ENCODE measurements around the gene LMTK3. TPM values are rescaled to one million over a fixed set of nuclear protein-coding genes. Genes with fewer than 3 reads are reported as not detected.
A peak's percentile ranks its signal among the peaks of the same experiment; 100 is the strongest.

LMTK3 gene
- total and polyA plus RNA-seq, 2 donors (not counting 1 experiment from before 2014, with no cell fraction given) = 0.17 TPM; not detected in 1

DNA sequence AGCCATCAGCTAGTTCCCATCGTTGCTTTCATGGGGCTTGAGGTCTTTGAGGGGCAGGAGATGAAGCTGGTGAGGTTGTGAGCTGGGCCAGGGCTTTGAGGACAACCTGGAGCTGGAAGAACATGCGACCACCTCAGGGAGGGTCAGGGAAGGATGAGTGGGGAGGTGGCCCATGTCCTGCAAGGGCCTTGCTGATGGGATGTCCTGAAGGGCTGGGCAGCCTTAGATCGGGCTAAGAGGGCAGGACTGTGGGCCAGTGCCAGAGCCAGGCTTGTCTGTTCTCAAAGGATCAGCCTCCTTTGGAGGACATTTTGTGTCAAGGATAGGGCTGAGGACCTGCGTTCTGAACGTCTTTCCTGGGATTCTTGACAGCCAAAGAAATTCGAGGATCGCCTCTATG is 31.9 kb downstream of the LMTK3 start:
- Histone ChIP-seq H3K9me3 (ENCODE audit: control insufficient read depth, insufficient read depth, low read depth, low read length) (no peaks in the 10 kb centered on the region), H3K27me3 (ENCODE audit: control insufficient read depth, insufficient read depth, low read length) (no peaks in the 10 kb centered on the region), H3K27ac (ENCODE audit: insufficient read depth, low read length) (no peak overlapping the region), H3K4me2 (ENCODE audit: extremely low read depth, insufficient read depth, low read length) (peak overlapping the region; percentile 44), H3K79me2 (ENCODE audit: control insufficient read depth, insufficient read depth, low read length) (no peaks in the 10 kb centered on the region), H2AFZ (ENCODE audit: low read length) (no peak overlapping the region), H3K36me3 (ENCODE audit: control insufficient read depth, insufficient read depth, low read length) (peaks cover 7% of the 10 kb centered on the region), H4K20me1 (ENCODE audit: control insufficient read depth, extremely low read depth, insufficient read depth, low read length) (no peaks in the 10 kb centered on the region), H3K4me3 (replicated peaks in 1 of 4; ENCODE audit: control extremely low read depth in 1 of 4, insufficient read depth in 1 of 4, low read depth in 3 of 4, low read length in 4 of 4) (no peak overlapping the region), H3K9ac (ENCODE audit: insufficient read depth, low read length) (no peak overlapping the region), H3K4me1 (ENCODE audit: control insufficient read depth, extremely low read depth, insufficient read depth, low read length) (peaks cover 24% of the 10 kb centered on the region)
- TF ChIP-seq EZH2 (IDR thresholded peaks at IDR 0.05; ENCODE audit: low read length, missing control alignments) = no peak
- TF ChIP-seq, protein P1, sequence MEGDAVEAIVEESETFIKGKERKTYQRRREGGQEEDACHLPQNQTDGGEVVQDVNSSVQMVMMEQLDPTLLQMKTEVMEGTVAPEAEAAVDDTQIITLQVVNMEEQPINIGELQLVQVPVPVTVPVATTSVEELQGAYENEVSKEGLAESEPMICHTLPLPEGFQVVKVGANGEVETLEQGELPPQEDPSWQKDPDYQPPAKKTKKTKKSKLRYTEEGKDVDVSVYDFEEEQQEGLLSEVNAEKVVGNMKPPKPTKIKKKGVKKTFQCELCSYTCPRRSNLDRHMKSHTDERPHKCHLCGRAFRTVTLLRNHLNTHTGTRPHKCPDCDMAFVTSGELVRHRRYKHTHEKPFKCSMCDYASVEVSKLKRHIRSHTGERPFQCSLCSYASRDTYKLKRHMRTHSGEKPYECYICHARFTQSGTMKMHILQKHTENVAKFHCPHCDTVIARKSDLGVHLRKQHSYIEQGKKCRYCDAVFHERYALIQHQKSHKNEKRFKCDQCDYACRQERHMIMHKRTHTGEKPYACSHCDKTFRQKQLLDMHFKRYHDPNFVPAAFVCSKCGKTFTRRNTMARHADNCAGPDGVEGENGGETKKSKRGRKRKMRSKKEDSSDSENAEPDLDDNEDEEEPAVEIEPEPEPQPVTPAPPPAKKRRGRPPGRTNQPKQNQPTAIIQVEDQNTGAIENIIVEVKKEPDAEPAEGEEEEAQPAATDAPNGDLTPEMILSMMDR (conservative IDR thresholded peaks at IDR 0.05 in 1 of 2, IDR thresholded peaks at IDR 0.05 in 1 of 2; ENCODE audit: low read depth in 1 of 2, low read length in 2 of 2) = no peak
- DNase-seq (ENCODE audit: low read depth in 2 of 2) = no peak

DNA sequence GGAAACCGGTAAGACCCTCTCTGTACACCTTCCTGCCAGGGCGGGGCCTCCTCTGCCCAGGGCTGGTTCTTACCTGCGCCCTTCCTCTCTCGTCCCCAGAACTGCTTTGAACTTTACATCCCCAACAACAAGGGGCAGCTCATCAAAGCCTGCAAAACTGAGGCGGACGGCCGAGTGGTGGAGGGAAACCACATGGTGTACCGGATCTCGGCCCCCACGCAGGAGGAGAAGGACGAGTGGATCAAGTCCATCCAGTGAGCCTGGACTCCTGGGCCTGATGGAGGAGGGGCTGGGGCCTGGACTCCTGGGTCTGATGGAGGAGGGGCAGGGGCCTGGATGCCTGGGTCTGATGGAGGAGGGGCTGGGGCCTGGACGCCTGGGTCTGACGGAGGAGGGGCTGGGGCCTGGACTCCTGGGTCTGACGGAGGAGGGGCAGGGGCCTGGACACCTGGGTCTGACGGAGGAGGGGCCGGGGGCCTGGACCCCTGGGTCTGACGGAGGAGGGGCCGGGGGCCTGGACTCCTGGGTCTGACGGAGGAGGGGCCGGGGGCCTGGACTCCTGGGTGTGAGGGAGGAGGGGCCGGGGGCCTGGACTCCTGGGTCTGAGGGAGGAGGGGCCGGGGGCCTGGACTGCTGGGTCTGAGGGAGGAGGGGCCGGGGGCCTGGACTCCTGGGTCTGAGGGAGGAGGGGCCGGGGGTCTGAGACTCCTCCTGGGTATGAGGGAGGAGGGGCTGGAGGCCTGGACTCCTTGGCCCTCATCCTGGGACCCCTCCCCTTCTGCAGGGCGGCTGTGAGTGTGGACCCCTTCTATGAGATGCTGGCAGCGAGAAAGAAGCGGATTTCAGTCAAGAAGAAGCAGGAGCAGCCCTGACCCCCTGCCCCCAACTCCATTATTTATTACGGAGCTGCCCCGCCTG is 33.0 kb downstream of the LMTK3 start:
- H3K36me3 ChIP-seq (ENCODE audit: control insufficient read depth, insufficient read depth, low read length) = peaks cover 14% of the 10 kb centered on the region

DNA sequence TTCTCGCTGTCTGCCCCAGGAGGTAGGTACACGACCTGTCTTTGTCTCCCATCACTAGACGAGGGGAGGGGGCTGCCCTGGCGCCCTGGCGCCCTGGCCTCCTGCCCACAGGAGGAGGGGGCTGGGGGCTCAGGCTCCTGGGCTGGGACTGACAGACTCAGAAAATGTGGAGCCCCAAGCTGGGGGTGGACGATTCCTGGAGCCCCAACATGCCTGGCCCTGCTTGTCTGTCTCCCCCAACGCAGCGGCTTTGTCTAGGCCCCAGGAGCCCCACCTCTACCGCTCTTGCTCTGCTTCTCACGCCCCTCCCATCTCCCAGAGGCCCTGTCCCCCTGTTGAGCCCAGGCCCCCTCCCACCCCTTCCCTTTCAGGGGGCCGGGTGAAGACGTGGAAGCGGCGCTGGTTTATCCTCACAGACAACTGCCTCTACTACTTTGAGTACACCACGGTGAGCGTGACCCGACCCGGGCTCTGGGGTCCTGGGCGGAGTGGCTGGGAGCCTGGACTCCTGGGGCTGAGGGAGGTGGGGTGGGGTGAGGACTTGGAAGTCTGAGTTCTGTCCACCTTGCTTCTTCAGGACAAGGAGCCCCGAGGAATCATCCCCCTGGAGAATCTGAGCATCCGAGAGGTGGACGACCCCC is 33.8 kb downstream of the LMTK3 start:
- no peak for DNase-seq (ENCODE audit: low read depth in 2 of 2)
- H3K9me3 ChIP-seq (ENCODE audit: control insufficient read depth, insufficient read depth, low read depth, low read length) = no peaks in the 10 kb centered on the region
- H3K27ac ChIP-seq (ENCODE audit: insufficient read depth, low read length) = no peak overlapping the region
- H3K4me2 ChIP-seq (ENCODE audit: extremely low read depth, insufficient read depth, low read length) = no peak overlapping the region
- no peak overlapping the region for H2AFZ ChIP-seq (ENCODE audit: low read length)
- peaks cover 24% of the 10 kb centered on the region for H3K4me1 ChIP-seq (ENCODE audit: control insufficient read depth, extremely low read depth, insufficient read depth, low read length)
- no peaks in the 10 kb centered on the region for H4K20me1 ChIP-seq (ENCODE audit: control insufficient read depth, extremely low read depth, insufficient read depth, low read length)
- H3K9ac ChIP-seq (ENCODE audit: insufficient read depth, low read length) = no peak overlapping the region
- H3K36me3 ChIP-seq (ENCODE audit: control insufficient read depth, insufficient read depth, low read length) = peaks cover 18% of the 10 kb centered on the region
- no peaks in the 10 kb centered on the region for H3K79me2 ChIP-seq (ENCODE audit: control insufficient read depth, insufficient read depth, low read length)
- H3K27me3 ChIP-seq (ENCODE audit: control insufficient read depth, insufficient read depth, low read length) = no peaks in the 10 kb centered on the region
- TF ChIP-seq, protein P1 (conservative IDR thresholded peaks at IDR 0.05 in 1 of 2, IDR thresholded peaks at IDR 0.05 in 1 of 2; ENCODE audit: low read depth in 1 of 2, low read length in 2 of 2) = no peak
- no peak for TF ChIP-seq EZH2 (IDR thresholded peaks at IDR 0.05; ENCODE audit: low read length, missing control alignments)
- H3K4me3 ChIP-seq (replicated peaks in 1 of 4; ENCODE audit: control extremely low read depth in 1 of 4, insufficient read depth in 1 of 4, low read depth in 3 of 4, low read length in 4 of 4) = no peak overlapping the region

More for the DNA sequence above, 33.0 kb downstream of the LMTK3 start:
- H4K20me1 ChIP-seq (ENCODE audit: control insufficient read depth, extremely low read depth, insufficient read depth, low read length) = no peaks in the 10 kb centered on the region
- DNase-seq (ENCODE audit: low read depth in 2 of 2) = no peak
- no peaks in the 10 kb centered on the region for H3K9me3 ChIP-seq (ENCODE audit: control insufficient read depth, insufficient read depth, low read depth, low read length)
- no peak overlapping the region for H3K4me3 ChIP-seq (replicated peaks in 1 of 4; ENCODE audit: control extremely low read depth in 1 of 4, insufficient read depth in 1 of 4, low read depth in 3 of 4, low read length in 4 of 4)
- no peak overlapping the region for H2AFZ ChIP-seq (ENCODE audit: low read length)
- no peaks in the 10 kb centered on the region for H3K79me2 ChIP-seq (ENCODE audit: control insufficient read depth, insufficient read depth, low read length)
- no peaks in the 10 kb centered on the region for H3K27me3 ChIP-seq (ENCODE audit: control insufficient read depth, insufficient read depth, low read length)
- no peak overlapping the region for H3K9ac ChIP-seq (ENCODE audit: insufficient read depth, low read length)
- peaks cover 24% of the 10 kb centered on the region for H3K4me1 ChIP-seq (ENCODE audit: control insufficient read depth, extremely low read depth, insufficient read depth, low read length)
- TF ChIP-seq, protein P1 (conservative IDR thresholded peaks at IDR 0.05 in 1 of 2, IDR thresholded peaks at IDR 0.05 in 1 of 2; ENCODE audit: low read depth in 1 of 2, low read length in 2 of 2) = no peak
- TF ChIP-seq EZH2 (IDR thresholded peaks at IDR 0.05; ENCODE audit: low read length, missing control alignments) = no peak
- H3K4me2 ChIP-seq (ENCODE audit: extremely low read depth, insufficient read depth, low read length) = no peak overlapping the region
- no peak overlapping the region for H3K27ac ChIP-seq (ENCODE audit: insufficient read depth, low read length)
